HG03432 (cell line): Measurements from ENCODE around the gene MBNL2.

ENCODE experiments used
- ATAC-seq: cut with Tn5 transposase; IDR thresholded peaks from one replicate; pipeline ENCODE4 v1.9.1; 2021; ENCODE audit warnings: mild to moderate bottlenecking, moderate library complexity; ENCODE audit not compliant: unreplicated experiment

Gene MBNL2

GRCh38 chr13:97289514-97290298 lies 67.6 kb downstream of the MBNL2 start:
- no peak for ATAC-seq

- no peak for ATAC-seq
Measured at GRCh38 chr13:97295283-97296182, 73.4 kb downstream of the MBNL2 start.

GRCh38 chr13:97296740-97297139 lies 74.6 kb downstream of the MBNL2 start:
- no peak for ATAC-seq

- ATAC-seq = no peak
Measured at GRCh38 chr13:97298816-97299215, 76.7 kb downstream of the MBNL2 start.

GRCh38 chr13:97300871-97301270 lies 78.7 kb downstream of the MBNL2 start:
- ATAC-seq = no peak

- ATAC-seq = no peak
Measured at GRCh38 chr13:97301382-97302095, 79.4 kb downstream of the MBNL2 start.

GRCh38 chr13:97302611-97303010 lies 80.5 kb downstream of the MBNL2 start:
- ATAC-seq = no peak

GRCh38 chr13:97306106-97306505 lies 84.0 kb downstream of the MBNL2 start:
- no peak for ATAC-seq

GRCh38 chr13:97306645-97307044 lies 84.5 kb downstream of the MBNL2 start:
- ATAC-seq = no peak

GRCh38 chr13:97307118-97307881 lies 85.2 kb downstream of the MBNL2 start:
- no peak for ATAC-seq

- no peak for ATAC-seq
Measured at GRCh38 chr13:97307882-97308624, 85.9 kb downstream of the MBNL2 start.

- ATAC-seq = no peak
Measured at GRCh38 chr13:97308735-97309429, 86.7 kb downstream of the MBNL2 start.

GRCh38 chr13:97310809-97311436 lies 88.8 kb downstream of the MBNL2 start:
- ATAC-seq = no peak

GRCh38 chr13:97311956-97312355 lies 89.8 kb downstream of the MBNL2 start:
- no peak for ATAC-seq

- no peak for ATAC-seq
Measured at GRCh38 chr13:97313551-97314260, 91.6 kb downstream of the MBNL2 start.

- ATAC-seq = no peak
Measured at GRCh38 chr13:97316390-97316789, 94.3 kb downstream of the MBNL2 start.

- ATAC-seq = no peak
Measured at GRCh38 chr13:97317933-97318332, 95.8 kb downstream of the MBNL2 start.

- ATAC-seq = peak; percentile 37
Measured at GRCh38 chr13:97318532-97318931, 96.4 kb downstream of the MBNL2 start.
